HepG2 (cell line): Measurements from ENCODE around the gene TCERG1L. TPM values are rescaled to one million over a fixed set of nuclear protein-coding genes. Genes with fewer than 3 reads are reported as not detected.

Source experiments
- ATAC-seq: fragments of 200-7000 bp; cut with Tn5 transposase; 3 replicates; pipeline ENCODE4 v1.9.1; 2020; ENCODE audit warnings: mild to moderate bottlenecking, moderate library complexity
- BruUV-seq: library from RNA; stranded (reverse); fragments of 400-500 nt; replicated peaks from 2 replicates; lab custom pipeline; 2021; lab: Mats Ljungman, UMichigan
- CTCF ChIA-PET: fragments of 300-600 bp; formaldehyde crosslinking; extraction: SDS; loops from one replicate; lab custom pipeline; 2021; ENCODE audit warnings: low total read pairs, inconsistent platforms, low intra/inter-chr PET ratio; lab: Yijun Ruan, JAX
- POLR2A ChIA-PET: fragments of 350-600 bp; sonication (Branson Sonifier 250); formaldehyde crosslinking; loops from one replicate; lab custom pipeline; 2020; ENCODE audit warnings: antibody characterized with exemption, inconsistent platforms; lab: Yijun Ruan, JAX
- DNase-seq: peaks from one replicate; pipeline ENCODE4 v3.0.0-alpha.2; 2015; ENCODE audit warnings: low spot score
- FAIRE-seq: peaks from 3 replicates; lab custom pipeline; 2011; peaks lifted over from hg19 to GRCh38; lab: Jason Lieb, UNC
- H2AFZ ChIP-seq: one replicate; pipeline ENCODE4 v1.6.1; 2011; ENCODE audit warnings: low read length, inconsistent platforms
- H3K27ac ChIP-seq: fragments of 300-600 bp; 3 replicates; pipeline ENCODE4 v1.8.0; 2011; ENCODE audit warnings: mixed run types, mild to moderate bottlenecking, mixed read lengths, low read length, inconsistent platforms; ENCODE audit not compliant: insufficient read depth; ENCODE audit errors: extremely low read length
- H3K27me3 ChIP-seq, 2 experiments: fragments of 200-600 bp in 1 of 2; 2 replicates in 1 of 2; 3 replicates in 1 of 2; pipeline versions ENCODE4 v1.6.0 to v1.8.0; 2011; ENCODE audit warnings: low read length in 2 of 2, mild to moderate bottlenecking in 2 of 2, moderate library complexity in 2 of 2, inconsistent platforms in 1 of 2; ENCODE audit not compliant: insufficient read depth in 2 of 2, control insufficient read depth in 1 of 2
- H3K36me3 ChIP-seq, 2 experiments: fragments of 200-600 bp in 1 of 2; replicated peaks in 1 of 2; 2 replicates in 1 of 2; 3 replicates in 1 of 2; pipeline versions ENCODE4 v1.5.1 to v1.8.0; 2011; ENCODE audit warnings: low read length in 2 of 2, inconsistent platforms in 1 of 2; ENCODE audit not compliant: insufficient read depth in 2 of 2, control insufficient read depth in 1 of 2
- H3K4me1 ChIP-seq: 2 replicates; pipeline ENCODE4 v1.5.1; 2012; ENCODE audit warnings: low read length, inconsistent platforms; ENCODE audit not compliant: insufficient read depth
- H3K4me2 ChIP-seq: 2 replicates; pipeline ENCODE4 v1.6.0; 2011; ENCODE audit warnings: low read depth, low read length, inconsistent platforms
- H3K4me3 ChIP-seq, 3 experiments: fragments of 200-600 bp in 1 of 3; sonication (generic), shearing (Covaris generic) in 1 of 3; replicated peaks in 1 of 3; 2 replicates each; pipeline ENCODE4 v1.5.1; 2011 to 2016; ENCODE audit warnings: low read length in 3 of 3, inconsistent platforms in 2 of 3, low read depth in 2 of 3, mild to moderate bottlenecking in 2 of 3, control low read depth in 1 of 3, mixed read lengths in 1 of 3; ENCODE audit not compliant: insufficient read depth in 1 of 3
- H3K79me2 ChIP-seq: one replicate; pipeline ENCODE4 v1.6.1; 2011; ENCODE audit warnings: low read length, inconsistent platforms; ENCODE audit not compliant: insufficient read depth
- H3K9ac ChIP-seq: 2 replicates; pipeline ENCODE4 v1.6.0; 2011; ENCODE audit warnings: mild to moderate bottlenecking, low read depth, low read length, inconsistent platforms; ENCODE audit not compliant: insufficient read depth
- H3K9me3 ChIP-seq: 2 replicates; pipeline ENCODE4 v1.5.1; 2012; ENCODE audit warnings: mild to moderate bottlenecking, low read length
- H4K20me1 ChIP-seq: 2 replicates; pipeline ENCODE4 v1.6.0; 2011; ENCODE audit warnings: inconsistent platforms, mild to moderate bottlenecking, low read length, moderate library complexity; ENCODE audit not compliant: insufficient read depth
- ATRX ChIP-seq: sonication (generic); formaldehyde crosslinking; IDR thresholded peaks from 2 replicates; pipeline ENCODE4 v1.4.0; 2020; ENCODE audit warnings: missing genetic modification reagents, borderline replicate concordance
- IRX3 ChIP-seq: sonication (generic); formaldehyde crosslinking; IDR thresholded peaks from 2 replicates; pipeline ENCODE4 v1.8.1; 2023; ENCODE audit warnings: mild to moderate bottlenecking, low read depth, missing genetic modification reagents, borderline replicate concordance
- KLF16 ChIP-seq, 2 experiments: sonication (generic) in 1 of 2; formaldehyde crosslinking in 1 of 2; IDR thresholded peaks; 2 replicates each; pipeline versions ENCODE4 v1.6.1 to v1.8.0; 2016 to 2023; ENCODE audit warnings: missing genetic modification reagents in 2 of 2, missing compliant biosample characterization in 1 of 2
- MBNL3 ChIP-seq: fragments of 250-450 bp; sonication (Bioruptor Pico); conservative IDR thresholded peaks from 2 replicates; pipeline ENCODE4 v1.8.0; 2022; ENCODE audit warnings: mild to moderate bottlenecking, inconsistent platforms
- NCOA2 ChIP-seq: sonication (generic); formaldehyde crosslinking; IDR thresholded peaks from 2 replicates; pipeline ENCODE4 v1.8.0; 2022; ENCODE audit warnings: inconsistent platforms
- NR2F2 ChIP-seq: IDR thresholded peaks from 2 replicates; pipeline ENCODE4 v1.6.1; 2012; ENCODE audit warnings: low read depth, inconsistent platforms, borderline replicate concordance
- ZNF12 ChIP-seq: sonication (generic); formaldehyde crosslinking; IDR thresholded peaks from 2 replicates; pipeline ENCODE4 v1.5.0; 2020; ENCODE audit warnings: missing genetic modification reagents
- ZNF317 ChIP-seq: sonication (generic); formaldehyde crosslinking; IDR thresholded peaks from 2 replicates; pipeline ENCODE4 v1.5.0; 2020; ENCODE audit warnings: mild to moderate bottlenecking, missing genetic modification reagents
- ZNF329 ChIP-seq: sonication (generic); formaldehyde crosslinking; IDR thresholded peaks from 2 replicates; pipeline ENCODE4 v1.9.0; 2021; ENCODE audit warnings: low read depth, mild to moderate bottlenecking, missing genetic modification reagents
- ZNF333 ChIP-seq: sonication (generic); formaldehyde crosslinking; IDR thresholded peaks from 2 replicates; pipeline ENCODE4 v1.4.0; 2020; ENCODE audit warnings: mild to moderate bottlenecking, missing genetic modification reagents, borderline replicate concordance
- WGBS: methylation state at CpG from one replicate; pipeline ENCODE4 v1.1.6; 2017; ENCODE audit warnings: low lambda C conversion rate; 5-methylcytosine and 5-hydroxymethylcytosine counted together
- in situ Hi-C: cut with HindIII; loops from 2 replicates; pipeline ENCODE4 v1.10.0; 2017; ENCODE audit warnings: low pct_unique_long_range_greater_than_20kb; ENCODE audit not compliant: extremely low pct_ligation_motif_present
- intact Hi-C: fragments of 100-400 bp; cut with micrococcal nuclease; formaldehyde crosslinking; loops from one replicate; pipeline ENCODE4 v1.10.0; 2022; ENCODE audit not compliant: unreplicated experiment
- polyA plus RNA-seq, 8 experiments: library from polyadenylated mRNA; depleted of rRNA in 3 of 8; stranded (reverse) in 7 of 8; unstranded in 1 of 8; fragments of >200 nt; fragmentation: Illumina TruSeq in 4 of 8; extraction: Trizol in 4 of 8; gene quantifications; 2 replicates each; pipeline versions ENCODE4 v1.2.1 to v1.2.3, GENCODE V29; 2011 to 2016; ENCODE audit warnings: low read depth in 4 of 8, missing spikeins in 1 of 8, mixed read lengths in 1 of 8; ENCODE audit not compliant: insufficient read depth in 1 of 8
- total RNA-seq, 5 experiments: library from RNA; depleted of rRNA; stranded (reverse); fragments of >200 nt; fragmentation: Illumina TruSeq; extraction: Trizol; gene quantifications; 2 replicates each; pipeline ENCODE4 v1.2.3, GENCODE V29; 2016; ENCODE audit warnings: low read depth in 1 of 5
- TF ChIP-seq, protein P1 (sequence below): sonication (generic); formaldehyde crosslinking; IDR thresholded peaks from 2 replicates; pipeline ENCODE4 v1.4.0; 2020; ENCODE audit warnings: mild to moderate bottlenecking, missing genetic modification reagents, borderline replicate concordance
- TF ChIP-seq, protein P2 (sequence below): sonication (generic); formaldehyde crosslinking; IDR thresholded peaks from 2 replicates; pipeline ENCODE4 v1.9.0; 2021; ENCODE audit warnings: missing genetic modification reagents, borderline replicate concordance
- TF ChIP-seq, protein P3 (sequence below): sonication (generic); formaldehyde crosslinking; IDR thresholded peaks from 2 replicates; pipeline ENCODE4 v1.8.1; 2023; ENCODE audit warnings: mild to moderate bottlenecking, missing genetic modification reagents, borderline replicate concordance

TCERG1L gene
- total and polyA plus RNA-seq, 2 of the 13 experiments (the other 11 are each of a cell fraction or from before 2014, with no cell fraction given): not detected

DNA sequence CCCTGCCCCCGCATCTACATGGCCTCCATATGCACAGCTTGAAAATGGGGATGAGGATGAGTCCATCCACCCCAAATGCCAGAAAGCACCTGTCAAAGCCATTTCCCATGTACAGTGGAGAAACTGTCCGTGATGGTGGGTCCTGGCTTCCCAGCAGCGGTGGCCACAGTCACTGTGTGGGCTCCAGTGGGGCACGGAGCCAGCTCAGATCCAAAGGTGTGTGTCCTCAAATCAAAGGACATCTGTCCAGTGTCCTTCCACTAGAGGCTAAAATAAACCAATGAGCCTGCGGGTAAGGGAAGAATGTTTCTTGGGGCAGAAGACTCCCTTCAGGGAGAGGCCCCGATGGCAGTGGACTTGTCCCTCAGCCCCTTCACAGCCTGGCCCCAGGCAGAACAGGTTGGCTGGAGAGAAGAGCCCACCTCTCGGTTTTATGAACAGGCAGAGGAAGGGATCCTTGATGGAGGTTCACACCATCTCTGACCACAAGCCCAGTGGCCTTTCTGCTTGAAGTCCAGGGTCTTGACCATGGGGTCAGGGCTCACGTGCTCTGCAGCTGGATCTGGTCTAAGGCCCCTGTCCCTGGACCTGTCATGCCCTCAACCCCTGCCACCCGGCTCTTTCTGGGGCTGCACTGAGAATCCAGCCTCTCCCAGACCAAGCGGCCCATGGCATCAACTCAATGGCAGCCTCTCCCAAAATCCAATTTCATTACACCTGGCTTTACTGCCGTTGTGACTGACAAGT, 106.9 kb downstream of the TCERG1L start:
- Histone ChIP-seq H3K27me3 (peaks cover 4 to 25% of the 10 kb centered on the region in 2 experiments), H3K9ac (no peak overlapping the region), H3K4me3 (no peak overlapping the region), H3K27ac (no peak overlapping the region), H3K36me3 (no peaks in the 10 kb centered on the region), H2AFZ (no peak overlapping the region), H3K4me2 (no peak overlapping the region), H3K4me1 (no peaks in the 10 kb centered on the region), H3K9me3 (no peaks in the 10 kb centered on the region), H3K79me2 (no peaks in the 10 kb centered on the region), H4K20me1 (no peaks in the 10 kb centered on the region)
- in situ Hi-C loops: no loop called here
- intact Hi-C loops: no loop called here
- 20% methylated on average over 7 of the region's 11 CpGs for whole genome bisulfite sequencing
- no TSS peak for BruUV-seq
- POLR2A ChIA-PET: no interaction called here
- CTCF ChIA-PET: no interaction called here
- ATAC-seq (no peak), FAIRE-seq (no peak), DNase-seq (no peak)
- TF ChIP-seq ZNF12 (CRISPR knock-in tag) (no peak), ATRX (CRISPR knock-in tag) (no peak), NCOA2 (CRISPR knock-in tag) (no peak), ZNF329 (CRISPR knock-in tag) (no peak), NR2F2 (no peak), ZNF317 (no peak), MBNL3 (no peak), KLF16 (CRISPR knock-in tag; IDR thresholded peaks at IDR 0.05) (no peak), ZNF333 (CRISPR knock-in tag) (no peak), IRX3 (CRISPR knock-in tag) (no peak)
- TF ChIP-seq, protein P1, sequence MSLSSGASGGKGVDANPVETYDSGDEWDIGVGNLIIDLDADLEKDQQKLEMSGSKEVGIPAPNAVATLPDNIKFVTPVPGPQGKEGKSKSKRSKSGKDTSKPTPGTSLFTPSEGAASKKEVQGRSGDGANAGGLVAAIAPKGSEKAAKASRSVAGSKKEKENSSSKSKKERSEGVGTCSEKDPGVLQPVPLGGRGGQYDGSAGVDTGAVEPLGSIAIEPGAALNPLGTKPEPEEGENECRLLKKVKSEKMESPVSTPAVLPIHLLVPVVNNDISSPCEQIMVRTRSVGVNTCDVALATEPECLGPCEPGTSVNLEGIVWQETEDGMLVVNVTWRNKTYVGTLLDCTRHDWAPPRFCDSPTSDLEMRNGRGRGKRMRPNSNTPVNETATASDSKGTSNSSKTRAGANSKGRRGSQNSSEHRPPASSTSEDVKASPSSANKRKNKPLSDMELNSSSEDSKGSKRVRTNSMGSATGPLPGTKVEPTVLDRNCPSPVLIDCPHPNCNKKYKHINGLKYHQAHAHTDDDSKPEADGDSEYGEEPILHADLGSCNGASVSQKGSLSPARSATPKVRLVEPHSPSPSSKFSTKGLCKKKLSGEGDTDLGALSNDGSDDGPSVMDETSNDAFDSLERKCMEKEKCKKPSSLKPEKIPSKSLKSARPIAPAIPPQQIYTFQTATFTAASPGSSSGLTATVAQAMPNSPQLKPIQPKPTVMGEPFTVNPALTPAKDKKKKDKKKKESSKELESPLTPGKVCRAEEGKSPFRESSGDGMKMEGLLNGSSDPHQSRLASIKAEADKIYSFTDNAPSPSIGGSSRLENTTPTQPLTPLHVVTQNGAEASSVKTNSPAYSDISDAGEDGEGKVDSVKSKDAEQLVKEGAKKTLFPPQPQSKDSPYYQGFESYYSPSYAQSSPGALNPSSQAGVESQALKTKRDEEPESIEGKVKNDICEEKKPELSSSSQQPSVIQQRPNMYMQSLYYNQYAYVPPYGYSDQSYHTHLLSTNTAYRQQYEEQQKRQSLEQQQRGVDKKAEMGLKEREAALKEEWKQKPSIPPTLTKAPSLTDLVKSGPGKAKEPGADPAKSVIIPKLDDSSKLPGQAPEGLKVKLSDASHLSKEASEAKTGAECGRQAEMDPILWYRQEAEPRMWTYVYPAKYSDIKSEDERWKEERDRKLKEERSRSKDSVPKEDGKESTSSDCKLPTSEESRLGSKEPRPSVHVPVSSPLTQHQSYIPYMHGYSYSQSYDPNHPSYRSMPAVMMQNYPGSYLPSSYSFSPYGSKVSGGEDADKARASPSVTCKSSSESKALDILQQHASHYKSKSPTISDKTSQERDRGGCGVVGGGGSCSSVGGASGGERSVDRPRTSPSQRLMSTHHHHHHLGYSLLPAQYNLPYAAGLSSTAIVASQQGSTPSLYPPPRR: no peak
- TF ChIP-seq, protein P2, sequence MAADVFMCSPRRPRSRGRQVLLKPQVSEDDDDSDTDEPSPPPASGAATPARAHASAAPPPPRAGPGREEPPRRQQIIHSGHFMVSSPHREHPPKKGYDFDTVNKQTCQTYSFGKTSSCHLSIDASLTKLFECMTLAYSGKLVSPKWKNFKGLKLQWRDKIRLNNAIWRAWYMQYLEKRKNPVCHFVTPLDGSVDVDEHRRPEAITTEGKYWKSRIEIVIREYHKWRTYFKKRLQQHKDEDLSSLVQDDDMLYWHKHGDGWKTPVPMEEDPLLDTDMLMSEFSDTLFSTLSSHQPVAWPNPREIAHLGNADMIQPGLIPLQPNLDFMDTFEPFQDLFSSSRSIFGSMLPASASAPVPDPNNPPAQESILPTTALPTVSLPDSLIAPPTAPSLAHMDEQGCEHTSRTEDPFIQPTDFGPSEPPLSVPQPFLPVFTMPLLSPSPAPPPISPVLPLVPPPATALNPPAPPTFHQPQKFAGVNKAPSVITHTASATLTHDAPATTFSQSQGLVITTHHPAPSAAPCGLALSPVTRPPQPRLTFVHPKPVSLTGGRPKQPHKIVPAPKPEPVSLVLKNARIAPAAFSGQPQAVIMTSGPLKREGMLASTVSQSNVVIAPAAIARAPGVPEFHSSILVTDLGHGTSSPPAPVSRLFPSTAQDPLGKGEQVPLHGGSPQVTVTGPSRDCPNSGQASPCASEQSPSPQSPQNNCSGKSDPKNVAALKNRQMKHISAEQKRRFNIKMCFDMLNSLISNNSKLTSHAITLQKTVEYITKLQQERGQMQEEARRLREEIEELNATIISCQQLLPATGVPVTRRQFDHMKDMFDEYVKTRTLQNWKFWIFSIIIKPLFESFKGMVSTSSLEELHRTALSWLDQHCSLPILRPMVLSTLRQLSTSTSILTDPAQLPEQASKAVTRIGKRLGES (CRISPR knock-in tag): no peak
- TF ChIP-seq, protein P3, sequence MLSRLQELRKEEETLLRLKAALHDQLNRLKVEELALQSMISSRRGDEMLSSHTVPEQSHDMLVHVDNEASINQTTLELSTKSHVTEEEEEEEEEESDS (CRISPR knock-in tag): no peak
